Activated CD4-positive, alpha-beta memory T cell treated with anti-CD3 and anti-CD28 coated beads, Interleukin-2, amount 10 ng/mL, durations not matched to agents 7 days and 5 days (primary cell): ENCODE results near the gene RALGAPB. TPM values are rescaled to one million over a fixed set of nuclear protein-coding genes. Genes with fewer than 3 reads are reported as not detected.
A peak's percentile ranks its signal among the peaks of the same experiment; 100 is the strongest.
"Not testable (repeated sequence)": the region's sequence is repeated elsewhere in the genome, so short reads cannot be mapped to it uniquely, and the experiment has no call there.

Experiments used
- CTCF ChIA-PET: fragments of 350-600 bp; sonication (Branson Sonifier 250); formaldehyde crosslinking; loops from one replicate; lab custom pipeline; 2021; ENCODE audit warnings: antibody characterized with exemption, inconsistent platforms; lab: Charles Lee
- POLR2A ChIA-PET: fragments of 350-600 bp; sonication (Branson Sonifier 250); formaldehyde crosslinking; loops from one replicate; lab custom pipeline; 2021; ENCODE audit warnings: antibody characterized with exemption; lab: Charles Lee
- DNase-seq: peaks from one replicate; pipeline ENCODE4 v3.0.0-alpha.2; 2020
- H3K27ac Mint-ChIP-seq: one replicate; pipeline ENCODE4 v1.8.0; 2021; ENCODE audit warnings: mild to moderate bottlenecking, mixed read lengths
- H3K27me3 Mint-ChIP-seq: one replicate; pipeline ENCODE4 v1.8.0; 2021; ENCODE audit warnings: mixed read lengths
- H3K36me3 Mint-ChIP-seq: one replicate; pipeline ENCODE4 v1.8.0; 2021; ENCODE audit warnings: low read depth, mixed read lengths
- H3K4me1 Mint-ChIP-seq: one replicate; pipeline ENCODE4 v1.8.0; 2021; ENCODE audit warnings: mixed read lengths
- H3K4me3 Mint-ChIP-seq: one replicate; pipeline ENCODE4 v1.8.0; 2021; ENCODE audit warnings: mild to moderate bottlenecking, mixed read lengths
- H3K9me3 Mint-ChIP-seq: one replicate; pipeline ENCODE4 v1.8.0; 2021; ENCODE audit warnings: mixed read lengths
- total RNA-seq, 2 experiments: library from RNA; stranded (reverse); gene quantifications; one replicate each; pipeline ENCODE4 v1.2.3, GENCODE V29; 2021

Gene RALGAPB
- total RNA-seq, 2 experiments from 2014 or later = 30.5 to 31.3 TPM

DNA sequence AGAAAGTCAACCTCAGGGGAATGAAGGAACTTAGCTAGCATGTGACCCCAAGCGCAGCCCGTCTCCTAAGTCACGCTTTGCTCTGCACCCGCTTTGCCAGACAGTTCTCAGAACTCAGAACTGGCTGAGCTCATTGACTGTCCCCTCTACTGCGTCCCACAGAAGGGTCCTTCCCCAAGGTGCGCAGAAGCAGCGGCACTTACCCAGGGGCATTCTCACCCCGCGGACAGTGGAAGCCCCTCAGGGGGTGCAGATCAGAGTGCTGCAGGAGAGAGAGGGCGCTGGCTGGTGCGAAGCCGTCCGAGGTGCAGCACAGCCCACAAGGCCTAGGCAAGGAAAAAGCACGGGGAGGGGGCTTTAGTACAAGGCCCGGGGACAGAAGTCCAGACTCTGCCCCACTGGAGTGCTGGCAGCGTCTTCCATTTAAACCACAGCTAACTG lies 38.3 kb upstream of the RALGAPB start:
- H3K27me3 Mint-ChIP-seq = no peaks in the 10 kb centered on the region
- ChIA-PET CTCF (interaction anchor here (0.6 to 5.0 kb wide), 7 partner anchors 12 to 1069 kb away, joined by 3 to 139 read pairs (median 8); partner anchors contain the start of gene RALGAPB), POLR2A (interaction anchor here (0.5 to 4.9 kb wide), 15 partner anchors 9 to 401 kb away, joined by 3 to 179 read pairs (median 4); partner anchors contain the start of genes RALGAPB, RPRD1B and TTI1)
- H3K9me3 Mint-ChIP-seq = no peaks in the 10 kb centered on the region
- peak overlapping the region; percentile 89 for H3K27ac Mint-ChIP-seq
- H3K36me3 Mint-ChIP-seq = peaks cover 52% of the 10 kb centered on the region
- peak; percentile 37 for DNase-seq
- peak overlapping the region; percentile 97 for H3K4me3 Mint-ChIP-seq
- H3K4me1 Mint-ChIP-seq = peaks cover 42% of the 10 kb centered on the region

DNA sequence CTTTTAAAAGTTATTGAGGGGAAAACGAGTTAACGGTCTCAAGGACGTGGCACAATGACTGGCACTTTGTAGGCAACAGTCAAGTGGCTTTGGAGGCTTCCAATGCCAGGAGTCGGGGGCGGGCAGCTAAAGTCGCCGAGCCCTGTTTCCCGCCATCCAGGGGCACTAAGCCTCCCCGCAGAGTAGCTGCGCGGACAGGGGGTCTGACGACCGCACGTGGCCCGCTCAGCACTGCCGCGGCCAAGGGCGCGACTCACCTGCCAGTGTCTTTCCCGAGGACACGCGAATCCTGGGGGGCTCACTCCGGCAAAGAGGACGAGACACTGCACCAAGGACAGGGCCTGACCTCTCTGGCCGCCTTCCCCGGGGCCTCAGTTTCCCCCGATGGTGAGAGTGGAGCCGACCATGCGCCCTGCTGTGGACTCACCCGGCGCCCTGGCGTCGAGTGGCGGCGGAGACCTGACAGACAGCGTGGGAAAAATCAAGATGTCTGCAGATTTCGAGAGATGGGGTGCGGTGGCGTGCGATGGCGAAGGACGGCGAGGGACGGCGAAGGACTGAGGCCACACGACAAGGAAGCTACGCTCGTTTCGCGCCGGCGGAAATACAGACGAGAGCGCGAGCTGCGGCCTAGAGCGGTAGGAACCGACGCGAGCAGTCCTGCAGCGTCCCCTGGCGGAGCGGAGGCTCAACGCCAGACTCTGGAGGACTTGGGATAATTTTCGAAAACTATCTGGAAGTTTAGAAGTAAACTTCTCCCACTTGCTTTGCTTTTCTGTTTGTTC lies 37.7 kb upstream of the RALGAPB start, which contains the start of gene SNHG17:
Gene SNHG17, minus strand, starts transcription at position 559 of the 785 bp plus-strand sequence.
- Mint-ChIP-seq H3K4me1 (peaks cover 37% of the 10 kb centered on the region), H3K27me3 (no peaks in the 10 kb centered on the region), H3K4me3 (peak within 1 kb of the TSS; percentile 97), H3K27ac (peak within 1 kb of the TSS; percentile 89), H3K9me3 (no peaks in the 10 kb centered on the region), H3K36me3 (peaks cover 45% of the 10 kb centered on the region)
- DNase-seq = peak; percentile 89
- ChIA-PET POLR2A (interaction anchor here (0.6 to 4.9 kb wide), 20 partner anchors 9 to 1256 kb away, joined by 3 to 179 read pairs (median 4); partner anchors contain the start of genes FAM83D, MROH8, PPP1R16B and RALGAPB), CTCF (interaction anchor here (0.6 to 5.0 kb wide), 9 partner anchors 11 to 1070 kb away, joined by 3 to 139 read pairs (median 4); partner anchors contain the start of gene RALGAPB)

DNA sequence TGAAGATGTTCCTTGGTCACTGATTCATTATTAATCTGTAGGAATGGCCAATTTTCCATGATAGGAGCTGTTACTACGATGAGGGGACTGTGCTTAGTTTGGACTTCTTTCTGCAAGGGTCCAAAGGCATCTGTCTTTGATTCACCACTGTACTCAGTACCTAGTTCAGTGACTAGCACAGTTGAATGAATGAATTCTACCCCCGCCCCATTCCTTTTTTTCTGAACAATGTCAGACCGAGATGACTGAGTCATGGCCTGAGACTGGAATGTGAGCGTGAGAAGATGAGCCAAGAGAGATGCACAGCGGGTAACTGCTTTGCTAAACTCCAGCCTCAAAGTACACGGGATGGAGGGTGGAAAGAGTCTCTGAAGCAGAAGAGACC lies 37.1 kb upstream of the RALGAPB start:
- Mint-ChIP-seq H3K4me3 (peak overlapping the region; percentile 97), H3K36me3 (peaks cover 44% of the 10 kb centered on the region), H3K27ac (peak overlapping the region; percentile 89), H3K4me1 (peaks cover 36% of the 10 kb centered on the region), H3K9me3 (no peaks in the 10 kb centered on the region), H3K27me3 (no peaks in the 10 kb centered on the region)
- ChIA-PET POLR2A (interaction anchor here (0.6 to 4.9 kb wide), 16 partner anchors 9 to 1257 kb away, joined by 3 to 179 read pairs (median 4); partner anchors contain the start of genes FAM83D, MROH8, PPP1R16B and RALGAPB), CTCF (interaction anchor here (0.6 to 5.0 kb wide), 8 partner anchors 10 to 115 kb away, joined by 3 to 139 read pairs (median 6); partner anchors contain the start of gene RALGAPB)
- DNase-seq = no peak

DNA sequence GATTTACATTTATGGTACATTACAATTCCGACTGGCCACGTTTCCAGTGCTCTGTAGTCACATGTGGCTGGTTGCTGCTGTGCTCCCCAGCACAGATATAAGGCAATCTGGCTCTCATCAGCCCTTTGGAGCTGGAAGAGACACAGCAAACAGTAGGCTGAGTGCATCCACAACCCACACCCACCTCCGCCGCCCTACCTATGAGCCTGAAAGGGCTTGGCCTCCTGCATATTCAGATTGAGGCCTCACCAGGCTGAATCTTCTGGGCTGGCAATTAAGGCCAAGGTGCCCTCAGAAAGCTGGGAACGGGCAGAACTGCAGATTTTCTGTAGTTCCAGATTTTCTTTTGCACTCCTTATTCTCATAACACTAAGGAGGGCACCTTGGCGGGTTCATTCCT lies 34.8 kb upstream of the RALGAPB start:
- ChIA-PET POLR2A (interaction anchor here (2.2 to 2.8 kb wide), 2 partner anchors 9 to 35 kb away, joined by 10 to 27 read pairs; partner anchors contain the start of gene RALGAPB), CTCF (interaction anchor here (0.6 to 1.7 kb wide), 5 partner anchors 8 to 702 kb away, joined by 3 to 16 read pairs (median 3); partner anchors contain the start of gene RALGAPB)
- H3K27me3 Mint-ChIP-seq = peaks cover 9% of the 10 kb centered on the region
- H3K4me3 Mint-ChIP-seq = no peak overlapping the region
- no peak overlapping the region for H3K27ac Mint-ChIP-seq
- peaks cover 22% of the 10 kb centered on the region for H3K36me3 Mint-ChIP-seq
- H3K4me1 Mint-ChIP-seq = peaks cover 14% of the 10 kb centered on the region
- DNase-seq = no peak
- H3K9me3 Mint-ChIP-seq = no peaks in the 10 kb centered on the region

DNA sequence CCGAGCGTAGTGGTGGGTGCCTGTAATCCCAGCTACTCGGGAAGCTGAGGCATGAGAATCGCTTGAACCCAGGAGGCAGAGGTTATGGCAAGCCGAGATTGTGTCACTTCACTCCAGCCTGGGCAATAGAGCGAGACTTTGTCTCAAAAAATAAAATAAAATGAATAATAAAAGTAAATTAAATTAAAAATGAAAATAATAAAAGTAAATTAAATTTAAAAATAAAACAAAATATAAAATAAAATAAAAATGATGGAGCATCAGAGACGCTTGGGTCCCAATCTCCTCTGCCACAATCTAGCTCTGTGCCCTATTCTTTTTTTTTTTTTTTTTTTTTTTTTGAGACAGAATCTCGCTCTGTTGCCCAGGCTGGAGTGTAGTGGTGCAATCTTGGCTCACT lies 31.5 kb upstream of the RALGAPB start:
- H3K4me1 Mint-ChIP-seq, H3K27ac Mint-ChIP-seq, POLR2A ChIA-PET, H3K36me3 Mint-ChIP-seq, H3K9me3 Mint-ChIP-seq, H3K4me3 Mint-ChIP-seq, DNase-seq: not testable (repeated sequence)
- CTCF ChIA-PET = interaction anchor here (0.8 kb wide), 1 partner anchor 55 kb away, joined by 3 read pairs; no protein-coding TSS in a partner anchor
- peaks cover 10% of the 10 kb centered on the region for H3K27me3 Mint-ChIP-seq

DNA sequence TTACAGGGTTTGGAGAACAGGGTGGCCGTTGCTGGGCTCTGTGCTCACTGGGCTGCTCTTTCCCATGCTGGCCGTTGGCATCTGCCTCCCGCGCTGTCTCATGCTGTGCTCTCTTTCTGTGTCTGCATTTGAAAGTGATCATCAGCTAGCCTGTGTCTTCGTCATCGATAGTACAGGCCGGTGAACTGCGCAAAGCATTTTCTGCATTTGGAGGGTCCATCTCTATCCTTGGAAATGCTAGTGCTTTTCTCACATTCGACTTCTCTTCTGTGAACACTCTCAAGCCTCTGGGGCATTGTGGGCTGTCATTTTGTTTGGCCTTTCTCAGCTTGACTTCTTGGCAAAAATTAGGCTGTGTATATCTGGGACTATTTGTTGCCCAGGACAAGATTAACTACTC lies 30.7 kb upstream of the RALGAPB start:
- H3K4me1 Mint-ChIP-seq = peaks cover 10% of the 10 kb centered on the region

DNA sequence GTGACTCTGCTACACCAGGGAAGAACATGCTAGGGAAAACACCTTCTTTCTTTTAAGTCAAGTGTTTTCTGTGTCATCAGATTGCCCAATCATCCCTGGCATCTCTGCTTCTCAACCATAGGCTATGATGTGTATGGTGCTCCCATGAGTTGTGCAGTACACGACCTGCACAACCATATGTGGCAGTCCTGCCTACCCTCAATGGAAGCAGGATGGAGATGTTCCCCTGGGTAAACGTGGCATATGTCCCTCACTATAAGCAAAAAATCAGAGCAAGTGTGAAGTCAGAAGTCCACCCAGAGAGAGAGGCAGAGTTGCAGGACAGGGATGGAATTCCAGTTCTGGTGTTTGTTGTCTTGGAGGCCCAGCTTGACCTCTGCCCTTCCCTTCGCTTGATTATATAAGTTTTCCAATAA lies 27.3 kb upstream of the RALGAPB start:
- Mint-ChIP-seq H3K4me1 (peaks cover 29% of the 10 kb centered on the region), H3K9me3 (no peaks in the 10 kb centered on the region), H3K36me3 (peaks cover 16% of the 10 kb centered on the region), H3K27me3 (peaks cover 10% of the 10 kb centered on the region), H3K4me3 (no peak overlapping the region), H3K27ac (no peak overlapping the region)
- CTCF ChIA-PET = interaction anchor here (0.8 to 6.4 kb wide), 7 partner anchors 8 to 319 kb away, joined by 3 to 139 read pairs (median 5); partner anchors contain the start of genes RALGAPB and SNHG17
- DNase-seq = no peak
- POLR2A ChIA-PET = interaction anchor here (1.0 to 5.7 kb wide), 7 partner anchors 8 to 411 kb away, joined by 4 to 179 read pairs (median 9); partner anchors contain the start of genes RALGAPB and SNHG17

More for the DNA sequence above, 30.7 kb upstream of the RALGAPB start:
- no peak overlapping the region for H3K27ac Mint-ChIP-seq
- CTCF ChIA-PET = no interaction called here
- no peak overlapping the region for H3K4me3 Mint-ChIP-seq
- H3K27me3 Mint-ChIP-seq = peaks cover 10% of the 10 kb centered on the region
- no peak for DNase-seq
- H3K9me3 Mint-ChIP-seq = no peaks in the 10 kb centered on the region
- POLR2A ChIA-PET = no interaction called here
- H3K36me3 Mint-ChIP-seq = no peaks in the 10 kb centered on the region

DNA sequence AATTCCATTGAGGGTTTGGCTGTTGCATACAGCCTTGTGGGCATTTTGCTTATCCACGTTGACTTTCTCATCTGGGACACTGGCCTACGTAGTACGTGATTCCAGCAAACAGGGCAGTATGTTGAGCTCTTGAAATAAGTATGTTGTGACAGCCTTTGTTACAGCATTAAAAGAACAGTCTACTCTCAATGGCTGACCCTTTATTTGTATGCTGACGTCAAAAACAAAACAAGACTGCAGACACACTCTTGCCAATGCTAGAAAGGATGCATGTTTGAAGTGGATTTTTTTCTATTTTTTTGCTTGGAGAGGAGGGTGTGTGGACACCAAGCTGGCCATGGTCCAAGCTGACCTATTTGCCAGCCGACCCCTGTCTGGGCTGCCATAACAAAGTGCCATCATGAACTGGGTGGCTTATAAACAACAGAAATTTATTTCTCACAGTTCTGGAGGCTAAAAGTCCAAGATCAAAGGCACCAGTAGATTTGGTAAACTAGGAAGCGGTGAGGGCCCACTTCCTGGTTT lies 26.7 kb upstream of the RALGAPB start:
- CTCF ChIA-PET = interaction anchor here (0.7 to 6.4 kb wide), 9 partner anchors 9 to 359 kb away, joined by 3 to 139 read pairs (median 5); partner anchors contain the start of genes PPP1R16B, RALGAPB and SNHG17
- POLR2A ChIA-PET = interaction anchor here (0.6 to 5.7 kb wide), 11 partner anchors 8 to 427 kb away, joined by 3 to 179 read pairs (median 5); partner anchors contain the start of genes RALGAPB and SNHG17
- Mint-ChIP-seq H3K27me3 (peaks cover 10% of the 10 kb centered on the region), H3K4me3 (peak overlapping the region; percentile 74), H3K9me3 (no peaks in the 10 kb centered on the region), H3K4me1 (peaks cover 29% of the 10 kb centered on the region), H3K36me3 (peaks cover 22% of the 10 kb centered on the region), H3K27ac (peak overlapping the region; percentile 77)
- no peak for DNase-seq

DNA sequence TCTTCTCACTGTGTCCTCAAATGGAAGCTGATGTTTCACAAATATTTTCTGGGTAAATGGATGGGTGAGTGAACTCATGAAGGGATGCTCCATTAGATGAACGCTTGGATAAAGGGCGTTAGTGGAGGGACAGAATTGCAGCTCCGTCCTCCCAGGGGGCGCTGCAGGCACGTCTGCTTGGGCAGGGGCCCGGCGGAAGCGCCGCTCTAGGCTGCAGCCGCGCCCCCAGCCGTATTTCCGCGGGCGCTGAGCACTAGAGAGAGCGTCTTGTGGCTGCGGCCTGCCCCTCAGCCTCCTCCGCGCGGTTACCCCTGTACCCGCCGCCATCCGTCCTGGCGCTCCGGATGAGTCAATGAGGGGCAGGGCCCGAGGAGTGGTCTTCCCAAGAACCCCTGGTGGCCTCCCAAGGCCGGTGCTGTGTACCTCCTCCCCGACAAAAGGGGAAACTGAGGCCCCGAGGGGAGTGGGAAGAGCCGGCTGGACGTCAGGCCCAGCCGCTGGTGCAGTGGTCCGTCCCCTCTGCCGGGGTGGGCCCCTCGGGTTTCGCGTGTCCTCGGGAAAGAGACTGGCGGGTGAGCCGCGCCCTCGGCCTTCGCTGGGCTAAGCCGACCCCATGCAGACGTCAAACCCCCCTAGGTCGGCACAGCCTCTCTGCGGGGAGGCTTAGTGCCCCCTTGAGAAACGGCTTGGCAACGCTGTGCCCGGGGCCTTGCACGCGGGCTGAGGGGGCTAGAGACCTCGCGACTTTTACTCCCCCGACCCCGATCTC lies 26.0 kb upstream of the RALGAPB start:
- H3K9me3 Mint-ChIP-seq = no peaks in the 10 kb centered on the region
- POLR2A ChIA-PET = interaction anchor here (0.6 to 5.7 kb wide), 12 partner anchors 9 to 426 kb away, joined by 3 to 179 read pairs (median 4); partner anchors contain the start of genes RALGAPB and SNHG17
- H3K4me3 Mint-ChIP-seq = peak overlapping the region; percentile 74
- CTCF ChIA-PET = interaction anchor here (0.7 to 6.4 kb wide), 10 partner anchors 9 to 359 kb away, joined by 3 to 139 read pairs (median 5); partner anchors contain the start of genes PPP1R16B, RALGAPB and SNHG17
- H3K36me3 Mint-ChIP-seq = peaks cover 25% of the 10 kb centered on the region
- peaks cover 9% of the 10 kb centered on the region for H3K27me3 Mint-ChIP-seq
- peaks cover 29% of the 10 kb centered on the region for H3K4me1 Mint-ChIP-seq
- H3K27ac Mint-ChIP-seq = peak overlapping the region; percentile 77
- peak; percentile 93 for DNase-seq

DNA sequence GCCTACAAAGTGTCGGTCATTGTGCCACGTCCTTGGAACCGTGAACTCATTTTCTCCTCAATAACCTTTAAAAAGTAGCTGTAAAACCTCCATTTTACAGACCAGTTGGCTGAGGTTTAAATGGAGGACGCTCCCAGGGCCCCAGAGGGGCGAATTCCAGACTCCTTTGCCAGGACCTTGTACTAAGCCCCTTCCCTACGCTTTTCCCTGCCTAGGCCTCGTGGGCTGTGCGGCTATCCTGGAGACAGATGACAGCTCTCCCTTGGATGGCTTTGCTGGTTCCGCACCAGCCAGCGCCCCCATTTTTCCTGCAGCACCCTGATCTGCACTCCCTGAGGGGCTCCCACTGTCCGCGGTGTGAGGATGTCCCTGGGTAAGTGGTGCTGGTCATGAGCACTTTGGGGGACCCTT lies 25.4 kb upstream of the RALGAPB start:
- no peaks in the 10 kb centered on the region for H3K9me3 Mint-ChIP-seq
- H3K36me3 Mint-ChIP-seq = peaks cover 25% of the 10 kb centered on the region
- H3K27ac Mint-ChIP-seq = peak overlapping the region; percentile 49
- H3K4me3 Mint-ChIP-seq = peak overlapping the region; percentile 74
- no peak for DNase-seq
- peaks cover 29% of the 10 kb centered on the region for H3K4me1 Mint-ChIP-seq
- ChIA-PET CTCF (interaction anchor here (0.8 to 6.4 kb wide), 3 partner anchors 10 to 25 kb away, joined by 5 to 139 read pairs (median 31); partner anchors contain the start of genes RALGAPB and SNHG17), POLR2A (interaction anchor here (0.8 to 5.7 kb wide), 4 partner anchors 10 to 25 kb away, joined by 3 to 179 read pairs (median 30); partner anchors contain the start of genes RALGAPB and SNHG17)
- peaks cover 3% of the 10 kb centered on the region for H3K27me3 Mint-ChIP-seq
